ENCODE measurements around the gene TRIM5. TPM values are rescaled to one million over a fixed set of nuclear protein-coding genes. Genes with fewer than 3 reads are reported as not detected.

Gene TRIM5
- total RNA-seq, 4 donors from 2014 or later, result 12.6 to 22.8 (median 16.7) TPM

DNA sequence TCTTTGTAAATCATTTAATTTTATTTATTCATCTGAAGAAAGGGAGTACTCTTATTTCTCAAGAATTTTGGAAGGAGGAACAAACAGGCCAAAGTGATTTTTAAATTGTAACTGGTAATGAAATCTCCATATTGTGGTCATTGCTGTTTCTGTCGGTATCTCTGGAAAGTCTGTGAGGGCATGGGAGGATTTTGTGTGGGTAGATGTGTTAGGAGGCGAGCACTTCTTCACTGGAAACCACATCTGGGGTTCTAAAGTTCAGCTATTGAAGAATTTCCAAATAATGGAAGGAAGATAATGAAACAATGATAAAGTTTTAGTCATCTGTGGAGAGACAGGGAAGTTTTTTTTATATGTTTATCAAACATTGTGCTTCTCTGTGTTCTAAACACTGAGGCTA, 53.5 kb downstream of the TRIM5 start:
- TF ChIP-seq, protein P1, sequence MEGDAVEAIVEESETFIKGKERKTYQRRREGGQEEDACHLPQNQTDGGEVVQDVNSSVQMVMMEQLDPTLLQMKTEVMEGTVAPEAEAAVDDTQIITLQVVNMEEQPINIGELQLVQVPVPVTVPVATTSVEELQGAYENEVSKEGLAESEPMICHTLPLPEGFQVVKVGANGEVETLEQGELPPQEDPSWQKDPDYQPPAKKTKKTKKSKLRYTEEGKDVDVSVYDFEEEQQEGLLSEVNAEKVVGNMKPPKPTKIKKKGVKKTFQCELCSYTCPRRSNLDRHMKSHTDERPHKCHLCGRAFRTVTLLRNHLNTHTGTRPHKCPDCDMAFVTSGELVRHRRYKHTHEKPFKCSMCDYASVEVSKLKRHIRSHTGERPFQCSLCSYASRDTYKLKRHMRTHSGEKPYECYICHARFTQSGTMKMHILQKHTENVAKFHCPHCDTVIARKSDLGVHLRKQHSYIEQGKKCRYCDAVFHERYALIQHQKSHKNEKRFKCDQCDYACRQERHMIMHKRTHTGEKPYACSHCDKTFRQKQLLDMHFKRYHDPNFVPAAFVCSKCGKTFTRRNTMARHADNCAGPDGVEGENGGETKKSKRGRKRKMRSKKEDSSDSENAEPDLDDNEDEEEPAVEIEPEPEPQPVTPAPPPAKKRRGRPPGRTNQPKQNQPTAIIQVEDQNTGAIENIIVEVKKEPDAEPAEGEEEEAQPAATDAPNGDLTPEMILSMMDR (IDR thresholded peaks at IDR 0.05; ENCODE audit: low read depth), result no peak

DNA sequence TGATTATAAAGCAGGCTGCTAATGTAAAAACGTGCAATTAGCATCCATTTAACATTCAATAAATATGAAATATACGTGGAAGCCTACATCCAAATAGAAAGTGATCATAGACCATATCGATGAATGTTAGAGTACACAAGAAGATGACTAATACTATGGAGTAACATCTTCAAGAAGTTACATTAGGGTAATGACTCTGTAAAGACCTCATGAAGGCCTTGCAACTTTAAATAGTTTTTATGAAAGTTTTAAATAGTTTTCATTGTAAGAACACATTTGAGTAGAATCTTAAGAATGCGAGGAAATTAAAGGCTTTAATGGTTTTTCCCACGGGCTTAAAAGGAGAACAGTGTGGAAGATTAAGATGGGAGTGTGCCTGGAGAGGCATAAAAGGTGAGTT, 58.7 kb downstream of the TRIM5 start:
- TF ChIP-seq, protein P1 (IDR thresholded peaks at IDR 0.05; ENCODE audit: low read depth), result no peak

DNA sequence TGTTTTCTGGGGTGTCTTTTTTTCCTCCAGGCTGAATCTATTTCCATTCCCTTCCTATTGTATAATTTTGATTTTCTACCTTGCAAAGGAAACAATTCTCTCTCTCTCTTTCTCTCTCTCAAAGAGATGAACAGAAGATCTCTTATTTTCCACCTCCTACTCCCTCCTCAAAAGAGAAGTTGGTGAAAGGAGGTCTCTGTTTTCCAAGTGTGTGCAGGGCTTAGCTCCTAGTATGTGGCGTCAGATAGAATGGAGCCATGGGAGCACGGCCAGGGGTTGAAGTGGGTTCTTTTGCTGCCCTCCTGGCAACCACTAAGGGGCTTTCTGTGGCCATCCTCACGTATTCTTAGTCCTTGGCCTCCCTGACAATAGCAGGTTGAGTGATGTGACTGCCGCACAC, 59.6 kb downstream of the TRIM5 start:
- TF ChIP-seq, protein P1 (IDR thresholded peaks at IDR 0.05; ENCODE audit: low read depth), result no peak

GRCh38 chr11:5624489-5625279, 60.2 kb downstream of the TRIM5 start, which contains the start of gene TRIM34:
TRIM34 (plus strand) TSS chr11:5625001; CDS start chr11:5632332, 7,331 bp downstream.
- TF ChIP-seq, protein P1 (IDR thresholded peaks at IDR 0.05; ENCODE audit: low read depth), result no peak

- TF ChIP-seq, protein P1 (IDR thresholded peaks at IDR 0.05; ENCODE audit: low read depth), result no peak
Observed at GRCh38 chr11:5622802-5623201, 62.1 kb downstream of the TRIM5 start.

DNA sequence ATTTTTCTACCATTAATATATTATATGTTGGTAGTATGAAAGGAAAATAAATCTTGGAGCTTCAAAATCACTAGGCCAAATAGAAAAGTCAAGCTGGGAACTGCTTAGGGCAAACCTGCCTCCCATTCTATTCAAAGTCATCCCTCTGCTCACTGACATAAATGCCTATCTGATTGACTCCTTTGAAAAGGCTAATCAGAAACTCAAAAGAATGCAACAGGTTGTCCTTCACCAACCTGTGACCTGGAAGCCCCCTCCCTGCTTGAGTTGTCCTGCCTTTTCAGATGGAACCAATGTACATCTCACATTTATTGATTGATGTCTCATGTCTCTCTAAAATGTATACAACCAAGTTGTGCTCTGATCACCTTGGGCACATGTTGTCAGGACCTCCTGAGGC, 63.3 kb downstream of the TRIM5 start:
- TF ChIP-seq, protein P1 (IDR thresholded peaks at IDR 0.05; ENCODE audit: low read depth), result no peak

DNA sequence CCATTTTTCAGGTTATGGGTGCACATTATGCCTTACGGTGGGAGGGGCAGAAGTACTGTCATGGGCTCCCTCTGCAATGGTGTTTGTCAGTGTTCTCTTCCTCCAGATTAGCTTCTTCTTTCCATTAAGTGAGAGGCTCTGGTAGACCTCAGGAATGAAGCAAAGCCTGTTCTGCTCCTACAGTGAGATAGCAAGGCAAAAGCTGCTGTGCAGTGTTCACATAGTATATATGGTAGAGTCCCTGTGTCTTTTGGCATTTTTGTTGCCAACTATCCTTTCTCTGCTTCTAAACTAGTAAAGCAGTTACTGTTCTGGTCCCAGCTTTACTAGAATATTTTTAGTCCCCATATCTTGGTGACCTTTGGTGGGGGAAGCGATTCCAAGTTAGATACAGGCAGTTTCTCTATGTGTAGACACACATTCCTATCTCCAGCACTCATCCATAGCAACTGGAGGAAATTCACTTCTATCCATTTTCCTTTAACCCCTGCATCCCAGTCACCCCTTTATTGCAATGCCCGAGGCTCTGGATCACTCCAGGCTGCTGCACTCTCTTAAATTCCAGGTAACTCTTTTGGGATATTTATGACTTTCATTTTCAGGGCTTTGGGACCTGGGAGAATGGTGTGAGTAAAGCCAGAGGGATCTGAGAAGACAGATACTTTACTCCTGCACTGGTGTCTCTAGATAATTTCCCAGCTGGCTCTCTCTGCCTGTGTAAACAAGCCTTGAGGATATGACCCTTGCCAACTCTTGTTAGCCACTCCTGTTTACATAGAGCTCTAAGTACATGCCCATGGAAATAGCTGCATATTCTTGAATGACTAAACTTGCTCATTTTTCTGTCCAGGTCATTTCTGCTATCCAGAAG, 64.0 kb downstream of the TRIM5 start:
- TF ChIP-seq, protein P1 (IDR thresholded peaks at IDR 0.05; ENCODE audit: low read depth), result no peak

Measured in subcutaneous adipose tissue (tissue), 4 donors.